ENCODE measurements around the gene PPP1R3D.

The PPP1R3D gene

GRCh38 chr20:59923514-59923913, 16.6 kb downstream of the PPP1R3D start:
- H3K79me2 ChIP-seq (ENCODE audit: control insufficient read depth, low read length) = no peaks in the 10 kb centered on the region
- no peaks in the 10 kb centered on the region for H3K9me2 ChIP-seq (replicated peaks; ENCODE audit: control insufficient read depth, low read length)
- H3K4me2 ChIP-seq (ENCODE audit: low read length) = no peak overlapping the region
- no peak for TF ChIP-seq EZH2phosphoT487 (IDR thresholded peaks at IDR 0.05; ENCODE audit: borderline replicate concordance, low read length)
- TF ChIP-seq CTCF (IDR thresholded peaks at IDR 0.05; ENCODE audit: low read depth, low read length, poor library complexity, severe bottlenecking) = no peak
- H3K27ac ChIP-seq (ENCODE audit: low read depth, low read length) = no peak overlapping the region
- H4K20me1 ChIP-seq (ENCODE audit: control insufficient read depth, insufficient read depth, low read depth, low read length) = no peaks in the 10 kb centered on the region
- no peaks in the 10 kb centered on the region for H3K9me3 ChIP-seq (ENCODE audit: control insufficient read depth, insufficient read depth, low read length)
- no peaks in the 10 kb centered on the region for H3K36me3 ChIP-seq (ENCODE audit: control insufficient read depth, low read length)
- H3K27me3 ChIP-seq (ENCODE audit: control insufficient read depth, low read length) = peaks cover 43% of the 10 kb centered on the region
- H3K4me1 ChIP-seq (ENCODE audit: control insufficient read depth, low read length) = no peaks in the 10 kb centered on the region
- H3F3A ChIP-seq (ENCODE audit: control insufficient read depth, insufficient read depth) = no peaks in the 10 kb centered on the region
- no peak overlapping the region for H3K4me3 ChIP-seq (ENCODE audit: low read length)

GRCh38 chr20:59920944-59921343, 19.2 kb downstream of the PPP1R3D start:
- H3K36me3 ChIP-seq (ENCODE audit: control insufficient read depth, low read length) = no peaks in the 10 kb centered on the region
- H3K27me3 ChIP-seq (ENCODE audit: control insufficient read depth, low read length) = peaks cover 35% of the 10 kb centered on the region
- no peaks in the 10 kb centered on the region for H4K20me1 ChIP-seq (ENCODE audit: control insufficient read depth, insufficient read depth, low read depth, low read length)
- H3K4me1 ChIP-seq (ENCODE audit: control insufficient read depth, low read length) = no peaks in the 10 kb centered on the region
- TF ChIP-seq EZH2phosphoT487 (IDR thresholded peaks at IDR 0.05; ENCODE audit: borderline replicate concordance, low read length) (no peak), CTCF (IDR thresholded peaks at IDR 0.05; ENCODE audit: low read depth, low read length, poor library complexity, severe bottlenecking) (no peak)
- no peaks in the 10 kb centered on the region for H3K9me2 ChIP-seq (replicated peaks; ENCODE audit: control insufficient read depth, low read length)
- H3K27ac ChIP-seq (ENCODE audit: low read depth, low read length) = no peak overlapping the region
- H3F3A ChIP-seq (ENCODE audit: control insufficient read depth, insufficient read depth) = no peaks in the 10 kb centered on the region
- no peaks in the 10 kb centered on the region for H3K79me2 ChIP-seq (ENCODE audit: control insufficient read depth, low read length)
- no peaks in the 10 kb centered on the region for H3K9me3 ChIP-seq (ENCODE audit: control insufficient read depth, insufficient read depth, low read length)
- H3K4me2 ChIP-seq (ENCODE audit: low read length) = no peak overlapping the region
- no peak overlapping the region for H3K4me3 ChIP-seq (ENCODE audit: low read length)

GRCh38 chr20:59912609-59913008, 27.5 kb downstream of the PPP1R3D start:
- Histone ChIP-seq H3K9me3 (ENCODE audit: control insufficient read depth, insufficient read depth, low read length) (no peaks in the 10 kb centered on the region), H3K79me2 (ENCODE audit: control insufficient read depth, low read length) (no peaks in the 10 kb centered on the region), H3K36me3 (ENCODE audit: control insufficient read depth, low read length) (no peaks in the 10 kb centered on the region), H4K20me1 (ENCODE audit: control insufficient read depth, insufficient read depth, low read depth, low read length) (no peaks in the 10 kb centered on the region), H3K4me1 (ENCODE audit: control insufficient read depth, low read length) (no peaks in the 10 kb centered on the region), H3K27me3 (ENCODE audit: control insufficient read depth, low read length) (peaks cover 4% of the 10 kb centered on the region), H3K4me3 (ENCODE audit: low read length) (no peak overlapping the region), H3K9me2 (replicated peaks; ENCODE audit: control insufficient read depth, low read length) (no peaks in the 10 kb centered on the region), H3K27ac (ENCODE audit: low read depth, low read length) (no peak overlapping the region), H3K4me2 (ENCODE audit: low read length) (no peak overlapping the region), H3F3A (ENCODE audit: control insufficient read depth, insufficient read depth) (no peaks in the 10 kb centered on the region)
- no peak for TF ChIP-seq CTCF (IDR thresholded peaks at IDR 0.05; ENCODE audit: low read depth, low read length, poor library complexity, severe bottlenecking)
- TF ChIP-seq EZH2phosphoT487 (IDR thresholded peaks at IDR 0.05; ENCODE audit: borderline replicate concordance, low read length) = no peak

GRCh38 chr20:59911041-59911440, 29.1 kb downstream of the PPP1R3D start:
- H3K4me3 ChIP-seq (ENCODE audit: low read length) = no peak overlapping the region

More at GRCh38 chr20:59911041-59911440, 29.1 kb downstream of the PPP1R3D start:
- peaks cover 4% of the 10 kb centered on the region for H3K27me3 ChIP-seq (ENCODE audit: control insufficient read depth, low read length)
- no peaks in the 10 kb centered on the region for H3F3A ChIP-seq (ENCODE audit: control insufficient read depth, insufficient read depth)
- no peaks in the 10 kb centered on the region for H4K20me1 ChIP-seq (ENCODE audit: control insufficient read depth, insufficient read depth, low read depth, low read length)
- no peak for TF ChIP-seq EZH2phosphoT487 (IDR thresholded peaks at IDR 0.05; ENCODE audit: borderline replicate concordance, low read length)
- no peak for TF ChIP-seq CTCF (IDR thresholded peaks at IDR 0.05; ENCODE audit: low read depth, low read length, poor library complexity, severe bottlenecking)
- no peaks in the 10 kb centered on the region for H3K36me3 ChIP-seq (ENCODE audit: control insufficient read depth, low read length)
- no peak overlapping the region for H3K27ac ChIP-seq (ENCODE audit: low read depth, low read length)
- H3K9me2 ChIP-seq (replicated peaks; ENCODE audit: control insufficient read depth, low read length) = no peaks in the 10 kb centered on the region
- no peaks in the 10 kb centered on the region for H3K9me3 ChIP-seq (ENCODE audit: control insufficient read depth, insufficient read depth, low read length)
- H3K4me2 ChIP-seq (ENCODE audit: low read length) = no peak overlapping the region
- H3K79me2 ChIP-seq (ENCODE audit: control insufficient read depth, low read length) = no peaks in the 10 kb centered on the region
- no peaks in the 10 kb centered on the region for H3K4me1 ChIP-seq (ENCODE audit: control insufficient read depth, low read length)
